ENCODE data around the gene KRTCAP2. TPM values are rescaled to one million over a fixed set of nuclear protein-coding genes. Genes with fewer than 3 reads are reported as not detected.

Gene KRTCAP2
- total and polyA plus RNA-seq, 2 donors, result 97.7 to 223 TPM

DNA sequence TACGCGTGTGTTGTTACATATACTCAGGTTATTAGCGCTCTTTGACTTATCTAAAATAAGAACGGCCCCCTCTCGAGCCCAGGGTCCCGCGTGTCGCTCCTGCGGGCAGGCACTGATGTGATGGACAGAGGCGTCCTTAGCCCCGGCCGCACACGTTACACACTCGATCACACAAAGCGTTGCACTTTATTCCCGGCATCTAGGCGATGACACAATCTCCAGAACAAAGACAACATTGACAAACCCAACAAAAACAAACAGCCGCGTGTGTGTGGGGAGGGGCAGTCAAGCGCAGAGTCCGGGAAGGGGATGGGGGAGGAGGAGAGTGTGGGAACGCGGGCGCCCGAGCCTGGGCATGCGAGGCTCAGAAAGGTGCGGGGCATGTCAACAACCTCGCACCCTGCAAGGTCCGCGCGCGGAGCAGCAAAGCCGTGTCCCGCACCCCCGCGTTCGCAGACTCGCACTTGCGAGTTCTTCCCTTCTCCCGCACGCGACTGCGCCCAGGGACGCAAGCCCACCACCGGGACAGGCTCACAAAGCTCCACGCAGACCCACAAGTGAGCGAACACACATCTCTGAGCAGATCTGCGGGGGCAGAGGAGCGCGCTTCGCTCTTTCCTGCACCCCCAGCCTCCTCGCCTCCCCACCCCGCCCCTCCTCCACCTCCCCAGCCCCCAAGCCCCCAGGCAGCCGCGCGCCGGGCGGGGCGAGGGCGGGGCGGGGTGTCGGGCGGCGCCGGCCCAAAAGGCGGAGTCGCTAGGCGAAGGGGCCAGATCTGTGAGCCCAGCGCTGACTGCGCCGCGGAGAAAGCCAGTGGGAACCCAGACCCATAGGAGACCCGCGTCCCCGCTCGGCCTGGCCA lies 45.8 kb downstream of the KRTCAP2 start, which contains the start of gene EFNA1:
TSS of gene EFNA1 (plus strand) at position 772 of the 862 bp plus-strand sequence. CDS start 102 bp downstream, outside the sequence.
- Histone ChIP-seq H3K4me3 (ENCODE audit: low read length in 2 of 2) (peak within 1 kb of the TSS; percentile 65 to 71), H3K9me3 (ENCODE audit: control insufficient read depth in 2 of 2, insufficient read depth in 1 of 2, low read length in 1 of 2) (no peaks in the 10 kb centered on the region), H3K36me3 (ENCODE audit: control insufficient read depth in 2 of 2, insufficient read depth in 2 of 2, low read length in 1 of 2) (peaks cover 8 to 10% of the 10 kb centered on the region in 2 donors), H3K27me3 (ENCODE audit: control insufficient read depth in 2 of 2, insufficient read depth in 1 of 2, low read length in 1 of 2) (peaks cover 4 to 60% of the 10 kb centered on the region in 2 donors), H3K27ac (ENCODE audit: low read depth in 1 of 2, low read length in 1 of 2) (peak within 1 kb of the TSS; percentile 62 to 73), H3K4me1 (ENCODE audit: control insufficient read depth in 2 of 2, insufficient read depth in 2 of 2, low read length in 2 of 2) (peaks cover 19 to 52% of the 10 kb centered on the region in 2 donors)
- DNase-seq (ENCODE audit: low read depth in 6 of 9, low spot score in 9 of 9), result peak in 3 of 9 donors; percentile 44 to 73 (median 47)
- WGBS, result under 1% methylated on average over 76 of the region's 76 CpGs

DNA sequence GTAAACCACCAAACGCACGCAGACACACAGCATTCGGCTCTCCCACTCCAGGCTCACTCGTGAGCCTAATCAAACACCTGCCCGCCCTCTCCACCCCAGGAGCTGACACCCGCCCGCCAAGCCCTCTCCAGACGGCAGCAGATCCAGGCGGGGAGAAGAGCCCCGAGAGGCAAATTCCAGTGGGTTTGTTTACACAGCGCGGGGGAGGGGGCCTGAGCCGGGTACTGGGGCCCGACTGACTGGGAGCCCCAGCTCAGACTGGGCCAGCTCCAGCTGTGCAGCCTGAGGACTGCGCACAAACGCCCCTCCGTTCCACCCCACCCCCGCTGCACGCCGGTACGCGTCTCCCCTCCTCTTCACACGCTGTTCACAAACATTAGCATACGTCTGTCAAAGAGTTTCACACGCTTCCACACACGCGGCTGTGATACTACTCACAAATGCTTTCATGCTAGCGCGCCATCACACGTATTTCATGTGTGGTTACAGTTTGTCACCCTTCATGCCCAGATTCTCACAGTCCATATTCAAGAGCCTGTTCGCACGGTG lies 46.5 kb downstream of the KRTCAP2 start:
- peaks cover 5 to 7% of the 10 kb centered on the region in 2 donors for H3K36me3 ChIP-seq (ENCODE audit: control insufficient read depth in 2 of 2, insufficient read depth in 2 of 2, low read length in 1 of 2)
- H3K27me3 ChIP-seq (ENCODE audit: control insufficient read depth in 2 of 2, insufficient read depth in 1 of 2, low read length in 1 of 2), result peaks cover 4 to 64% of the 10 kb centered on the region in 2 donors
- H3K4me3 ChIP-seq (ENCODE audit: low read length in 2 of 2), result peak overlapping the region; percentile 53 to 71
- peak overlapping the region; percentile 40 to 70 for H3K27ac ChIP-seq (ENCODE audit: low read depth in 1 of 2, low read length in 1 of 2)
- peak in 3 of 9 donors; percentile 46 to 72 (median 51) for DNase-seq (ENCODE audit: low read depth in 6 of 9, low spot score in 9 of 9)
- WGBS, result 3% methylated on average over 32 of the region's 32 CpGs
- H3K4me1 ChIP-seq (ENCODE audit: control insufficient read depth in 2 of 2, insufficient read depth in 2 of 2, low read length in 2 of 2), result peaks cover 19 to 52% of the 10 kb centered on the region in 2 donors
- no peaks in the 10 kb centered on the region for H3K9me3 ChIP-seq (ENCODE audit: control insufficient read depth in 2 of 2, insufficient read depth in 1 of 2, low read length in 1 of 2)

DNA sequence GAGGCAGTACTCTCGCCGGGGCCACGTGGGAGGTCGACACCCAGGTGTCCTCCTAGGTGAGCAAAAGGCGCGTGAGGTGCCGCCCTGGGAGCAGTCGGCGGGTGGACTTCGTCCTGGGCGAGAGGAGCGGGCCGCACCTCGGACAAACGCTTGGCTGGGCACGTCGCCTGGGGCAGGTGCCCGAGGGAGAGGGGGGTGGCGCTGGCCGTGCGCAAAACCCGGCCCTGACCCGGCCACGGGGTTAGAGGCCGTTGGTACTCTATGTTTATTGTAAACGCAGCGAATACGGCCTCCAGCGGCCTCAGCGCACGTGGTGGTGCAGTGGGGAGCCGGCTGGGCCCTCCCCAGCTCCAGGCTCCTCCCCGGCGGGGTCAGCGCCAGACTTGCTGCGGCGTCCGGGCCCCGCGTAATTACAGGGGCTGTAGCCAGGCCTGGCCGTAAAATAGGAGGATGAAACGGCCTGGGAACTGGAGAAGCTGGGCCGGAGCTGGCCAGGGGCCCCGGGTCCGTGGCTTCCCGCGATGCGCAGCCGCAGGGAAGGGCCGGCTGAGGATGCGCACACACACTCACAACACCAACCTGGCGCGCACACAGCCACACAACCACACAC lies 47.1 kb downstream of the KRTCAP2 start:
- Histone ChIP-seq H3K4me3 (ENCODE audit: low read length in 2 of 2) (peak overlapping the region in 1 of 2 donors; percentile 71), H3K27ac (ENCODE audit: low read depth in 1 of 2, low read length in 1 of 2) (peak overlapping the region; percentile 7 to 70), H3K9me3 (ENCODE audit: control insufficient read depth in 2 of 2, insufficient read depth in 1 of 2, low read length in 1 of 2) (no peaks in the 10 kb centered on the region), H3K27me3 (ENCODE audit: control insufficient read depth in 2 of 2, insufficient read depth in 1 of 2, low read length in 1 of 2) (peaks cover 4 to 69% of the 10 kb centered on the region in 2 donors), H3K4me1 (ENCODE audit: control insufficient read depth in 2 of 2, insufficient read depth in 2 of 2, low read length in 2 of 2) (peaks cover 19 to 52% of the 10 kb centered on the region in 2 donors), H3K36me3 (ENCODE audit: control insufficient read depth in 2 of 2, insufficient read depth in 2 of 2, low read length in 1 of 2) (peaks cover 0 to under 1% of the 10 kb centered on the region in 2 donors)
- DNase-seq (ENCODE audit: low read depth in 6 of 9, low spot score in 9 of 9), result no peak
- WGBS, result 66% methylated on average over 53 of the region's 53 CpGs

DNA sequence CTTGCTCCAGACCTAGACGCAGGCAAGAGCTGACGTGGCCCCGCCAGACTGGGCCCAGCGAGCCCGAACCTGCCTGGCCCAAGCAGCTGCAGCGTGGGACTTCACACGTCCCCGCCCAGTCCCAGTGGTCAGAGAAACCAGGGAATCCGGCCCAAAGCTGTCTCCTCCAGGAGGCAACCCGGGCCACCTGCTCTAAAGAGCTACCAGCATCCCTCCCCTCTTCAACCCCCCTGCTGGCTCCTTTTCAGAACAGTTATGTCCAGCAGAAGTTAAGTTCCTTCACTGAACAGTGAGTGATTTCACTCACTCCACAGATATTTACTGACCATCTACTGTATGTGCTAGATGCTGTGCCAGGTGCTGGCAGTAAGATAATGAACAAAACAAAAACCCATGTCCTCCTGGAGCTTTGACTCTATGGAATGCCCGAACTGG lies 47.6 kb downstream of the KRTCAP2 start:
- Histone ChIP-seq H3K27ac (ENCODE audit: low read depth in 1 of 2, low read length in 1 of 2) (peak overlapping the region in 1 of 2 donors; percentile 7), H3K27me3 (ENCODE audit: control insufficient read depth in 2 of 2, insufficient read depth in 1 of 2, low read length in 1 of 2) (peaks cover 4 to 73% of the 10 kb centered on the region in 2 donors), H3K36me3 (ENCODE audit: control insufficient read depth in 2 of 2, insufficient read depth in 2 of 2, low read length in 1 of 2) (no peaks in the 10 kb centered on the region), H3K9me3 (ENCODE audit: control insufficient read depth in 2 of 2, insufficient read depth in 1 of 2, low read length in 1 of 2) (no peaks in the 10 kb centered on the region), H3K4me3 (ENCODE audit: low read length in 2 of 2) (no peak overlapping the region), H3K4me1 (ENCODE audit: control insufficient read depth in 2 of 2, insufficient read depth in 2 of 2, low read length in 2 of 2) (peaks cover 19 to 50% of the 10 kb centered on the region in 2 donors)
- DNase-seq (ENCODE audit: low read depth in 6 of 9, low spot score in 9 of 9), result no peak
- WGBS, result 94% methylated on average over 11 of the region's 11 CpGs

DNA sequence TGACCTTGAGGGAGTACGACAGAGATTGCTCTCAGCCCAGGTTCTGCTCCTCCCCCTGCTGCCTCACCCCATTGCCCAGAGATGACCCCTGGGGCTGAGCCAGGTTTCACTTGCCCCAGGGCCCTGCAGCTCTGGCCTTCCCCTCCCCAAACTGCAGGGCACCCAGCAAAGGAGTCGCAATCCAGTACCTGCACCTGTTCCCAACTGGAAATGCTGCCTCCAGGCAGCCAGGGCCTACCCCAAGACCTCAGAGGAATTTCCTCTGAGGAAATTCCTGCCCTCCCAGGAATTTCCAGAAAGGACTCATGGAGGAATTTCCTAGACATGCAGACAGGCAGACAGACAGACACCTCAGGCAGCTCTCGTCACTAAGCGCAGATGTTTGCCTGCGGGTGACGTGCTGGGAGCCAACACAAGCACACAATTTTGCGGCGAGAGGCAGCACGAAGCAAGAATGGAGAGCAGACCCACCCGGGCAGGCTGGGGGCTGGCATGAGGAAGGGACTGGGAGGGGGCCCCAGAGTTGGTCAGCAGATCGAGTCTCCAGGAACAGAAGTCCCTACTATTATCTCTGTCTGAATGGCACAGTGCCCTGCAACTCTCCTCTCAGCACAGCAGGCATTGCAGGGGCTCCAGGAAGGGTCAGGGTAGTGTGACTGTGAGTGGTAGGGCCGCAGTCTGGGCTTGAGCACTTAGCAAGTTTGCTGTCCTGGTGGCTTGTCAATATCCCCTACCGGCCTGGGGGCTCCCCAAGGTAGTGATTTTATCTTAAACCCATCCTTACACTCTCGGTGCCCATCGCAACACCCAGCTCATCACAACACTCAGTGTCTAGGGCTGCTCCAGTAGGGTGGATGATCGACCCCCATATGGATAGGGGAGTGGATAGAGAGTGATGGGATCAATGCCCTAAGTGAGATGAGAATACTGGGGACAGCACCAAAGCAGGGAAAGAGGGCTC lies 48.3 kb downstream of the KRTCAP2 start:
- peaks cover 15 to 43% of the 10 kb centered on the region in 2 donors for H3K4me1 ChIP-seq (ENCODE audit: control insufficient read depth in 2 of 2, insufficient read depth in 2 of 2, low read length in 2 of 2)
- no peaks in the 10 kb centered on the region for H3K9me3 ChIP-seq (ENCODE audit: control insufficient read depth in 2 of 2, insufficient read depth in 1 of 2, low read length in 1 of 2)
- H3K36me3 ChIP-seq (ENCODE audit: control insufficient read depth in 2 of 2, insufficient read depth in 2 of 2, low read length in 1 of 2), result no peaks in the 10 kb centered on the region
- no peak overlapping the region for H3K4me3 ChIP-seq (ENCODE audit: low read length in 2 of 2)
- 95% methylated on average over 16 of the region's 16 CpGs for WGBS
- H3K27me3 ChIP-seq (ENCODE audit: control insufficient read depth in 2 of 2, insufficient read depth in 1 of 2, low read length in 1 of 2), result peaks cover 4 to 75% of the 10 kb centered on the region in 2 donors
- no peak for DNase-seq (ENCODE audit: low read depth in 6 of 9, low spot score in 9 of 9)
- no peak overlapping the region for H3K27ac ChIP-seq (ENCODE audit: low read depth in 1 of 2, low read length in 1 of 2)

DNA sequence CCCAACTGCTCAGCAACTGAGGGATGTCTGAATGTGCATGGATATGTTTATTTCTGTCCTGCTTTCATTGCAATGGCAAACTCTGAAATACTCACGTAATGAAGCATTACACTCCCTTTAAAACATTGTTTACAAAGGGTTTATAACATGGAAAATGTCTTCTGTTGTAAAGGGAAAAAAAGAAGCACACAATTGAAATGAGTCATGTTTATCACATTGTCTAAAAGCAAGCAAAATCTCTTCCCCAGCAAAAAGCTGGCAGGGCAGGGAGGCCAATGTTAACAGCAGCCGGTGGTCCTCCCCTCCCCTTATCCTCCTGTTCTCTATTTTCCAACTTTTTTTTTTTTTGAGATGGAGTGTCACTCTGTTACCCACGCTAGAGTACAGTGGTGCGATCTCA lies 49.3 kb downstream of the KRTCAP2 start:
- H3K36me3 ChIP-seq (ENCODE audit: control insufficient read depth in 2 of 2, insufficient read depth in 2 of 2, low read length in 1 of 2), result no peaks in the 10 kb centered on the region
- peaks cover 4 to 73% of the 10 kb centered on the region in 2 donors for H3K27me3 ChIP-seq (ENCODE audit: control insufficient read depth in 2 of 2, insufficient read depth in 1 of 2, low read length in 1 of 2)
- no peaks in the 10 kb centered on the region for H3K9me3 ChIP-seq (ENCODE audit: control insufficient read depth in 2 of 2, insufficient read depth in 1 of 2, low read length in 1 of 2)
- no peak overlapping the region for H3K4me3 ChIP-seq (ENCODE audit: low read length in 2 of 2)
- 93% methylated on average over 4 of the region's 4 CpGs for WGBS
- DNase-seq (ENCODE audit: low read depth in 6 of 9, low spot score in 9 of 9), result no peak
- H3K27ac ChIP-seq (ENCODE audit: low read depth in 1 of 2, low read length in 1 of 2), result no peak overlapping the region
- peaks cover 12 to 33% of the 10 kb centered on the region in 2 donors for H3K4me1 ChIP-seq (ENCODE audit: control insufficient read depth in 2 of 2, insufficient read depth in 2 of 2, low read length in 2 of 2)

DNA sequence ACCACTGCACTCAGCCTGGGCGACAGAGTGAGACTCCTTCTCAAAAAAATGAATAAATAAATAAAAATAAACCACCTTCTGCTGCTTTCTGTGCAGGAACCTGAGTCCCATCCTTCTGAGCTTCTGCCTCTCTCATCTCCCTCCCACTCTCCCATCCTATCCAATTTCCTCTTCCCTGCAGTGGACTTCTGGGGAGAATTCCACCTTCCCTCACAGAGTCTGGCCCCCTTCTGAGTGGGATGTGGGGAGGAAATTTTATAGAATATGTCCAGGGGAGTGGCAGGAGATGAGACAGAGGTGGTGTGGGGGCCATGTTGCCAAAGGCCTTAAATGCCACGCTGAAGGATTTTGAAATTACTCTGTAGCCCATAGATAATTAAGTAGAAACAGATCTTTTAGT lies 50.8 kb downstream of the KRTCAP2 start:
- DNase-seq (ENCODE audit: low read depth in 6 of 9, low spot score in 9 of 9), result no peak
- Histone ChIP-seq H3K9me3 (ENCODE audit: control insufficient read depth in 2 of 2, insufficient read depth in 1 of 2, low read length in 1 of 2) (no peaks in the 10 kb centered on the region), H3K4me1 (ENCODE audit: control insufficient read depth in 2 of 2, insufficient read depth in 2 of 2, low read length in 2 of 2) (peaks cover 9 to 20% of the 10 kb centered on the region in 2 donors), H3K4me3 (ENCODE audit: low read length in 2 of 2) (no peak overlapping the region), H3K36me3 (ENCODE audit: control insufficient read depth in 2 of 2, insufficient read depth in 2 of 2, low read length in 1 of 2) (no peaks in the 10 kb centered on the region), H3K27me3 (ENCODE audit: control insufficient read depth in 2 of 2, insufficient read depth in 1 of 2, low read length in 1 of 2) (peaks cover 4 to 68% of the 10 kb centered on the region in 2 donors), H3K27ac (ENCODE audit: low read depth in 1 of 2, low read length in 1 of 2) (no peak overlapping the region)
- WGBS, result 94% methylated on average over 2 of the region's 2 CpGs

DNA sequence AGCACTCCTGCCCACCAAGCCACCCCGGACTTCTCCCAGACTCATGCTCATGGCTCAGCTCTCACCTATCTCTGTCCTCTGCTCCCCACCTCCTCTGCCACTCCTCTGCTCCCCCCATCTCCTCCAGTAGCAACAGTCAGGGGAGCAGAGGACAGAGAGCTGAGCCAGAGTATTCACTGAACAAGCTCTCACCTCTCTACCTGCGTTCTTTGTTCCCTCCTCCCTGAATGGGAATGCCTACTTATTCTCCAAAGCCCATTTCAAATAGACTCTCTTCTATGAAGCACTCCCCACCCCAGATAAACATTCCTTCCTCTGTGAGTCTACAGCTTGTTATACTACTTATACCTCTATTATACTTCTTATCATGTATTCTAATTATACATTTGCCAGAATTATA lies 51.9 kb downstream of the KRTCAP2 start:
- H3K27ac ChIP-seq (ENCODE audit: low read depth in 1 of 2, low read length in 1 of 2), result no peak overlapping the region
- H3K9me3 ChIP-seq (ENCODE audit: control insufficient read depth in 2 of 2, insufficient read depth in 1 of 2, low read length in 1 of 2), result no peaks in the 10 kb centered on the region
- H3K36me3 ChIP-seq (ENCODE audit: control insufficient read depth in 2 of 2, insufficient read depth in 2 of 2, low read length in 1 of 2), result no peaks in the 10 kb centered on the region
- peaks cover 4 to 62% of the 10 kb centered on the region in 2 donors for H3K27me3 ChIP-seq (ENCODE audit: control insufficient read depth in 2 of 2, insufficient read depth in 1 of 2, low read length in 1 of 2)
- H3K4me1 ChIP-seq (ENCODE audit: control insufficient read depth in 2 of 2, insufficient read depth in 2 of 2, low read length in 2 of 2), result peaks cover 2 to 9% of the 10 kb centered on the region in 2 donors
- DNase-seq (ENCODE audit: low read depth in 6 of 9, low spot score in 9 of 9), result no peak
- 98% methylated on average over 2 of the region's 2 CpGs for WGBS
- H3K4me3 ChIP-seq (ENCODE audit: low read length in 2 of 2), result no peak overlapping the region
